HepG2 (cell line): ENCODE data around the gene HNRNPC. TPM values are rescaled to one million over a fixed set of nuclear protein-coding genes. Genes with fewer than 3 reads are reported as not detected.

Experiments
- ATRX ChIP-seq: sonication (generic); formaldehyde crosslinking; IDR thresholded peaks from 2 replicates; pipeline ENCODE4 v1.4.0; 2020; ENCODE audit warnings: missing genetic modification reagents, borderline replicate concordance
- CHD4 ChIP-seq: fragments of 200-600 bp; sonication (generic); IDR thresholded peaks from 2 replicates; pipeline ENCODE4 v1.7.0; 2017; ENCODE audit warnings: mild to moderate bottlenecking, low read length, borderline replicate concordance
- GMEB2 ChIP-seq: IDR thresholded peaks from 2 replicates; pipeline ENCODE4 v1.6.1; 2016; ENCODE audit warnings: missing biosample characterization, missing genetic modification reagents, low read depth
- HMGA1 ChIP-seq: sonication (generic); formaldehyde crosslinking; conservative IDR thresholded peaks from 2 replicates; pipeline ENCODE4 v1.4.0; 2020; ENCODE audit warnings: missing genetic modification reagents
- HNF4G ChIP-seq, 2 experiments: sonication (generic) in 1 of 2; formaldehyde crosslinking in 1 of 2; IDR thresholded peaks; 2 replicates each; pipeline versions ENCODE4 v1.4.0 to v1.6.1; 2011 to 2020; ENCODE audit warnings: borderline replicate concordance in 2 of 2, low read depth in 2 of 2, mild to moderate bottlenecking in 2 of 2, low read length in 1 of 2, missing genetic modification reagents in 1 of 2, moderate library complexity in 1 of 2
- HNRNPUL1 ChIP-seq: fragments of 200-400 bp; formaldehyde crosslinking; IDR thresholded peaks from 2 replicates; pipeline ENCODE4 v1.6.1; 2017; ENCODE audit warnings: low read depth, mild to moderate bottlenecking, low read length, moderate library complexity
- KLF11 ChIP-seq: IDR thresholded peaks from 2 replicates; pipeline ENCODE4 v1.6.1; 2016; ENCODE audit warnings: missing compliant biosample characterization
- MAF1 ChIP-seq: sonication (generic); formaldehyde crosslinking; IDR thresholded peaks from 2 replicates; pipeline ENCODE4 v1.5.0; 2020; ENCODE audit warnings: missing genetic modification reagents, borderline replicate concordance
- MAFG ChIP-seq: sonication (generic); formaldehyde crosslinking; IDR thresholded peaks from 2 replicates; pipeline ENCODE4 v1.5.1; 2020; ENCODE audit warnings: mild to moderate bottlenecking, missing genetic modification reagents
- MATR3 ChIP-seq: sonication (generic); formaldehyde crosslinking; IDR thresholded peaks from 2 replicates; pipeline ENCODE4 v1.4.0; 2020; ENCODE audit warnings: missing genetic modification reagents
- MTF1 ChIP-seq: sonication (generic); formaldehyde crosslinking; IDR thresholded peaks from 2 replicates; pipeline ENCODE4 v1.5.0; 2020; ENCODE audit warnings: missing genetic modification reagents
- PRDM15 ChIP-seq: sonication (generic); formaldehyde crosslinking; IDR thresholded peaks from 2 replicates; pipeline ENCODE4 v1.4.0; 2020; ENCODE audit warnings: missing genetic modification reagents
- SMARCE1 ChIP-seq: fragments of 450-650 bp; IDR thresholded peaks from 2 replicates; pipeline ENCODE4 v1.6.1; 2017; ENCODE audit warnings: borderline replicate concordance
- SOX13 ChIP-seq, 3 experiments: fragments of 450-650 bp in 1 of 3; sonication (generic) in 1 of 3; formaldehyde crosslinking in 1 of 3; IDR thresholded peaks in 2 of 3; conservative IDR thresholded peaks in 1 of 3; 2 replicates each; pipeline versions ENCODE4 v1.5.0 to v1.6.1; 2016 to 2020; ENCODE audit warnings: antibody characterized with exemption in 1 of 3, mild to moderate bottlenecking in 1 of 3, missing compliant biosample characterization in 1 of 3, missing genetic modification reagents in 1 of 3, moderate library complexity in 1 of 3
- SSRP1 ChIP-seq: IDR thresholded peaks from 2 replicates; pipeline ENCODE4 v1.6.1; 2016; ENCODE audit warnings: control low read depth
- ZBTB25 ChIP-seq: IDR thresholded peaks from 2 replicates; pipeline ENCODE4 v1.6.1; 2018; ENCODE audit warnings: missing genetic modification reagents
- ZFY ChIP-seq: sonication (generic); formaldehyde crosslinking; IDR thresholded peaks from 2 replicates; pipeline ENCODE4 v1.4.0; 2020; ENCODE audit warnings: missing genetic modification reagents
- ZNF101 ChIP-seq: sonication (generic); formaldehyde crosslinking; IDR thresholded peaks from 2 replicates; pipeline ENCODE4 v1.4.0; 2020; ENCODE audit warnings: mild to moderate bottlenecking, low read depth, missing genetic modification reagents, borderline replicate concordance
- ZNF354B ChIP-seq: sonication (generic); formaldehyde crosslinking; IDR thresholded peaks from 2 replicates; pipeline ENCODE4 v1.8.0; 2022; ENCODE audit warnings: mild to moderate bottlenecking, missing genetic modification reagents
- ZNF552 ChIP-seq: sonication (generic); formaldehyde crosslinking; IDR thresholded peaks from 2 replicates; pipeline ENCODE4 v1.9.0; 2022; ENCODE audit warnings: missing genetic modification reagents, mild to moderate bottlenecking, borderline replicate concordance
- ZNF766 ChIP-seq: sonication (generic); formaldehyde crosslinking; IDR thresholded peaks from 2 replicates; pipeline ENCODE4 v1.5.0; 2020; ENCODE audit warnings: missing genetic modification reagents, borderline replicate concordance
- ZNF839 ChIP-seq: sonication (generic); formaldehyde crosslinking; IDR thresholded peaks from 2 replicates; pipeline ENCODE4 v1.4.0; 2020; ENCODE audit warnings: missing genetic modification reagents, mild to moderate bottlenecking, borderline replicate concordance
- ZNF850 ChIP-seq: sonication (generic); formaldehyde crosslinking; conservative IDR thresholded peaks from 2 replicates; pipeline ENCODE4 v1.9.0; 2021; ENCODE audit warnings: mild to moderate bottlenecking, missing genetic modification reagents
- ZSCAN21 ChIP-seq: sonication (generic); formaldehyde crosslinking; IDR thresholded peaks from 2 replicates; pipeline ENCODE4 v1.8.0; 2022; ENCODE audit warnings: mild to moderate bottlenecking, missing genetic modification reagents, moderate library complexity, borderline replicate concordance
- polyA plus RNA-seq, 8 experiments: library from polyadenylated mRNA; depleted of rRNA in 3 of 8; stranded (reverse) in 7 of 8; unstranded in 1 of 8; fragments of >200 nt; fragmentation: Illumina TruSeq in 4 of 8; extraction: Trizol in 4 of 8; gene quantifications; 2 replicates each; pipeline versions ENCODE4 v1.2.1 to v1.2.3, GENCODE V29; 2011 to 2016; ENCODE audit warnings: low read depth in 4 of 8, missing spikeins in 1 of 8, mixed read lengths in 1 of 8; ENCODE audit not compliant: insufficient read depth in 1 of 8
- total RNA-seq, 5 experiments: library from RNA; depleted of rRNA; stranded (reverse); fragments of >200 nt; fragmentation: Illumina TruSeq; extraction: Trizol; gene quantifications; 2 replicates each; pipeline ENCODE4 v1.2.3, GENCODE V29; 2016; ENCODE audit warnings: low read depth in 1 of 5

HNRNPC gene
- total and polyA plus RNA-seq, 2 of the 13 experiments (the other 11 are each of a cell fraction or from before 2014, with no cell fraction given) = 628 to 1,099 TPM

- TF ChIP-seq ZNF552 (CRISPR knock-in tag) (no peak), ZNF766 (CRISPR knock-in tag) (no peak), SMARCE1 (no peak), ZNF850 (CRISPR knock-in tag) (no peak), ZNF839 (no peak), HNRNPUL1 (no peak), ZBTB25 (no peak), PRDM15 (CRISPR knock-in tag) (no peak), ZNF101 (no peak), KLF11 (CRISPR knock-in tag) (no peak), SSRP1 (CRISPR knock-in tag) (no peak), CHD4 (peak; percentile 71), ZNF354B (no peak), HMGA1 (CRISPR knock-in tag) (no peak), HNF4G (IDR thresholded peaks at IDR 0.05; ENCODE audit: borderline replicate concordance, low read depth, low read length) (peak; percentile 56; the same call in 1 of the 2 replicates), HNF4G (CRISPR knock-in tag; IDR thresholded peaks at IDR 0.05; ENCODE audit: borderline replicate concordance, low read depth) (no peak), MAFG (CRISPR knock-in tag) (no peak), ZSCAN21 (peak; percentile 61; the same call in 1 of the 2 replicates), SOX13 (IDR thresholded peaks at IDR 0.05) (no peak), SOX13 (CRISPR knock-in tag; conservative IDR thresholded peaks at IDR 0.05 in 1 of 2, IDR thresholded peaks at IDR 0.05 in 1 of 2) (peak in 1 of 2 experiments; percentile 69; a peak in 2 of 4 replicates), MAF1 (no peak), MATR3 (CRISPR knock-in tag) (no peak), ZFY (CRISPR knock-in tag) (no peak), ATRX (CRISPR knock-in tag) (no peak), MTF1 (CRISPR knock-in tag) (no peak), GMEB2 (CRISPR knock-in tag) (no peak)
These were observed 33.0 kb upstream of the HNRNPC start (continued) for GRCh38 chr14:21302013-21302835.
